HCT116 (cell line): Measurements from ENCODE around the gene COQ10A. TPM values are rescaled to one million over a fixed set of nuclear protein-coding genes. Genes with fewer than 3 reads are reported as not detected.

Experiments used
- ATAC-seq: fragments of 200-7000 bp; cut with Tn5 transposase; 2 replicates; pipeline ENCODE4 v1.9.1; 2020; ENCODE audit warnings: mild to moderate bottlenecking, moderate library complexity
- BruUV-seq: library from RNA; stranded (reverse); fragments of 400-500 nt; replicated peaks from 2 replicates; lab custom pipeline; 2021; lab: Mats Ljungman, UMichigan
- CTCF ChIA-PET: fragments of 300-600 bp; sonication (Branson Sonifier 250); formaldehyde crosslinking; loops from one replicate; lab custom pipeline; 2021; ENCODE audit warnings: antibody characterized with exemption; lab: Charles Lee
- POLR2A ChIA-PET: fragments of 300-600, 350-600 bp; sonication (Branson Sonifier 250); formaldehyde crosslinking; loops from one replicate; lab custom pipeline; 2021; ENCODE audit warnings: antibody characterized with exemption; lab: Charles Lee
- RAD21 ChIA-PET, 2 experiments: fragments of 300-600 bp; sonication (Branson Sonifier 250); formaldehyde crosslinking; loops; one replicate each; lab custom pipeline; 2023; ENCODE audit warnings: low total read pairs in 2 of 2; ENCODE audit not compliant: uncharacterized antibody in 2 of 2, unreplicated experiment in 2 of 2, low non-redundant PET in 1 of 2; lab: Charles Lee
- DNase-seq: peaks from one replicate; pipeline ENCODE4 v3.0.0-alpha.2; 2010; ENCODE audit warnings: low read depth, low spot score
- H2AFZ ChIP-seq: fragments of 200-600 bp; shearing (Covaris generic), sonication (generic); 2 replicates; pipeline ENCODE4 v1.6.1; 2017; ENCODE audit warnings: low read depth, mixed run types, mixed read lengths, antibody characterized with exemption, low read length; ENCODE audit not compliant: poor library complexity, severe bottlenecking
- H3K27ac ChIP-seq: 2 replicates; pipeline ENCODE4 v1.5.1; 2012; ENCODE audit warnings: low read depth, low read length
- H3K27me3 ChIP-seq: fragments of 200-600 bp; sonication (generic); 2 replicates; pipeline ENCODE4 v1.6.1; 2016; ENCODE audit warnings: mixed run types, low read length, mixed read lengths; ENCODE audit not compliant: insufficient read depth
- H3K36me3 ChIP-seq, 2 experiments: fragments of 200-500 bp in 1 of 2; fragments of 200-600 bp in 1 of 2; sonication (Bioruptor generic) in 1 of 2; sonication (generic) in 1 of 2; 2 replicates each; pipeline versions ENCODE4 v1.5.1 to v1.6.1; 2014 to 2016; ENCODE audit warnings: low read length in 2 of 2, inconsistent platforms in 1 of 2, mixed read lengths in 1 of 2, mixed run types in 1 of 2; ENCODE audit not compliant: insufficient read depth in 2 of 2, control insufficient read depth in 1 of 2
- H3K4me1 ChIP-seq, 2 experiments: fragments of 200-600 bp in 1 of 2; sonication (generic) in 1 of 2; 2 replicates each; pipeline versions ENCODE4 v1.5.1 to v1.6.1; 2012 to 2017; ENCODE audit warnings: low read length in 2 of 2, inconsistent platforms in 1 of 2, mild to moderate bottlenecking in 1 of 2, mixed read lengths in 1 of 2, mixed run types in 1 of 2, moderate library complexity in 1 of 2; ENCODE audit not compliant: insufficient read depth in 2 of 2, control insufficient read depth in 1 of 2
- H3K4me2 ChIP-seq: fragments of 200-600 bp; sonication (generic); 2 replicates; pipeline ENCODE4 v1.6.1; 2017; ENCODE audit warnings: mixed run types, low read length, mixed read lengths
- H3K4me3 ChIP-seq, 2 experiments: fragments of 200-600 bp in 1 of 2; sonication (generic) in 1 of 2; replicated peaks in 1 of 2; 2 replicates each; pipeline ENCODE4 v1.5.1; 2011 to 2016; ENCODE audit warnings: low read length in 2 of 2, control low read depth in 1 of 2, low read depth in 1 of 2, mild to moderate bottlenecking in 1 of 2, mixed read lengths in 1 of 2, mixed run types in 1 of 2
- H3K79me2 ChIP-seq: fragments of 200-600 bp; sonication (generic); 2 replicates; pipeline ENCODE4 v1.6.1; 2017; ENCODE audit warnings: mild to moderate bottlenecking, mixed run types, low read length, moderate library complexity, mixed read lengths; ENCODE audit not compliant: insufficient read depth
- H3K9ac ChIP-seq: fragments of 200-600 bp; sonication (generic); 2 replicates; pipeline ENCODE4 v1.6.1; 2016; ENCODE audit warnings: low read length, mixed read lengths
- H3K9me2 ChIP-seq: fragments of 200-600 bp; sonication (generic), shearing (Covaris generic); 2 replicates; pipeline ENCODE4 v1.6.1; 2017; ENCODE audit warnings: mixed run types, mild to moderate bottlenecking, moderate library complexity; ENCODE audit not compliant: insufficient read depth
- H3K9me3 ChIP-seq, 2 experiments: fragments of 200-500 bp in 1 of 2; fragments of 200-600 bp in 1 of 2; sonication (Bioruptor generic) in 1 of 2; sonication (generic) in 1 of 2; 2 replicates each; pipeline ENCODE4 v1.6.1; 2014 to 2017; ENCODE audit warnings: low read length in 2 of 2, mixed read lengths in 2 of 2, inconsistent platforms in 1 of 2, low read depth in 1 of 2, mild to moderate bottlenecking in 1 of 2, mixed run types in 1 of 2, moderate library complexity in 1 of 2; ENCODE audit not compliant: control insufficient read depth in 1 of 2, insufficient read depth in 1 of 2
- H4K20me1 ChIP-seq: fragments of 200-600 bp; sonication (generic), shearing (Covaris generic); 2 replicates; pipeline ENCODE4 v1.6.1; 2017; ENCODE audit warnings: mixed run types, mild to moderate bottlenecking, moderate library complexity; ENCODE audit not compliant: insufficient read depth
- CBX3 ChIP-seq: IDR thresholded peaks from 2 replicates; pipeline ENCODE4 v1.6.1; 2012; ENCODE audit warnings: low read depth
- EGR1 ChIP-seq: IDR thresholded peaks from 2 replicates; pipeline ENCODE4 v1.6.1; 2012; ENCODE audit warnings: low read depth
- ELF1 ChIP-seq: IDR thresholded peaks from 2 replicates; pipeline ENCODE4 v1.6.1; 2012; ENCODE audit warnings: low read depth, borderline replicate concordance
- EZH2 ChIP-seq: fragments of 200-600 bp; sonication (generic); IDR thresholded peaks from 2 replicates; pipeline ENCODE4 v1.6.1; 2017; ENCODE audit warnings: antibody characterized with exemption, mixed run types
- EZH2phosphoT487 ChIP-seq: fragments of 200-600 bp; IDR thresholded peaks from 2 replicates; pipeline ENCODE4 v1.6.1; 2018; ENCODE audit warnings: antibody characterized with exemption, borderline replicate concordance
- FOSL1 ChIP-seq: IDR thresholded peaks from 2 replicates; pipeline ENCODE4 v1.6.1; 2012; ENCODE audit warnings: low read depth
- JUND ChIP-seq: IDR thresholded peaks from 2 replicates; pipeline ENCODE4 v1.6.1; 2012
- POLR2AphosphoS5 ChIP-seq: IDR thresholded peaks from 2 replicates; pipeline ENCODE4 v1.6.1; 2011; ENCODE audit warnings: mild to moderate bottlenecking, low read depth, low read length, moderate library complexity
- SIN3A ChIP-seq: IDR thresholded peaks from 2 replicates; pipeline ENCODE4 v1.6.1; 2012; ENCODE audit warnings: low read depth
- SP1 ChIP-seq: IDR thresholded peaks from 2 replicates; pipeline ENCODE4 v1.6.1; 2012; ENCODE audit warnings: low read depth
- TCF7L2 ChIP-seq: IDR thresholded peaks from 2 replicates; pipeline ENCODE4 v1.7.0; 2011; ENCODE audit warnings: borderline replicate concordance, inconsistent platforms; ENCODE audit not compliant: insufficient read depth, insufficient read length; ENCODE audit errors: extremely low read depth
- YY1 ChIP-seq: IDR thresholded peaks from 2 replicates; pipeline ENCODE4 v1.6.1; 2011; ENCODE audit warnings: low read length, low read depth, moderate library complexity, mild to moderate bottlenecking; ENCODE audit not compliant: insufficient replicate concordance; ENCODE audit errors: extremely low read depth
- ZFX ChIP-seq: fragments of 450-650 bp; IDR thresholded peaks from 2 replicates; pipeline ENCODE4 v1.6.1; 2017
- ZNF274 ChIP-seq: fragments of 200-500 bp; sonication (Bioruptor generic); IDR thresholded peaks from 2 replicates; pipeline ENCODE4 v1.6.1; 2014; ENCODE audit warnings: mild to moderate bottlenecking, low read depth, low read length, inconsistent platforms
- intact Hi-C: fragments of 100-400 bp; cut with micrococcal nuclease; formaldehyde crosslinking; loops from 2 replicates; pipeline ENCODE4 v1.10.0; 2022
- total RNA-seq: library from RNA; stranded (reverse); gene quantifications from one replicate; pipeline ENCODE4 v1.2.1, GENCODE V29; 2021; ENCODE audit not compliant: unreplicated experiment
- TF ChIP-seq, protein P1 (sequence below): IDR thresholded peaks from 2 replicates; pipeline ENCODE4 v1.6.1; 2012
- TF ChIP-seq, protein P2 (sequence below): IDR thresholded peaks from 2 replicates; pipeline ENCODE4 v1.6.1; 2012
- TF ChIP-seq, protein P3 (sequence below), 3 experiments: fragments of 200-600 bp in 1 of 3; sonication (generic) in 1 of 3; IDR thresholded peaks in 2 of 3; conservative IDR thresholded peaks in 1 of 3; 2 replicates each; pipeline ENCODE4 v1.5.1; 2012 to 2017; ENCODE audit warnings: low read depth in 2 of 3, low read length in 2 of 3, antibody characterized with exemption in 1 of 3, borderline replicate concordance in 1 of 3, control low read depth in 1 of 3, mild to moderate bottlenecking in 1 of 3, mixed read lengths in 1 of 3, mixed run types in 1 of 3, moderate library complexity in 1 of 3; ENCODE audit not compliant: insufficient read depth in 1 of 3
- TF ChIP-seq, protein P4 (sequence below): IDR thresholded peaks from 2 replicates; pipeline ENCODE4 v1.6.1; 2012; ENCODE audit warnings: low read depth

COQ10A gene
- total RNA-seq, 1 experiment from 2014 or later, result 11.7 TPM

DNA sequence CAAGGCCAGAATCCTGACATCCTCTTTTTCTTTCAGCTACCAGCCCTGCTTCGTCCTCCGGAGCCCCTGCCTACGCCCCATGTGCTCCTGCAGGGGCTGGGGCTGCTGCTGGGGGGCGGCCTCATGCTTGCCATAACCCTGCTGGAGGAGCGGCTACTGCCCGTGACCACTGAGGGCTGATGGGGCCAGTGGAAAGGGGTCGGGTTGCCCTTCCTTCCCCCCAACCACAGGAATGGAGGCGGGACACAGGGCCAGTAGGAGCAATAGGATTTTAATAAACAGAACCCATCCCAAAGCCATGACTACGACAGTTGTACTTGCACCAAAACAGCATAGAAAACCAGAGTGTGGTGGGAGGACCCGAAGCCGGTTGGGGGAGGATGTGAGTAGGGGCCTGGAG is 29.2 kb upstream of the COQ10A start:
- CTCF ChIA-PET, result no interaction called here
- RAD21 ChIA-PET, result no interaction called here
- ATAC-seq, result no peak

More for the DNA sequence above, 29.2 kb upstream of the COQ10A start:
- Histone ChIP-seq H2AFZ (no peak overlapping the region), H3K9ac (no peak overlapping the region), H3K9me3 (no peaks in the 10 kb centered on the region), H3K4me3 (no peak overlapping the region), H3K79me2 (no peaks in the 10 kb centered on the region), H3K9me2 (no peaks in the 10 kb centered on the region), H3K36me3 (peaks cover 12 to 15% of the 10 kb centered on the region in 2 experiments), H3K27ac (no peak overlapping the region), H4K20me1 (no peaks in the 10 kb centered on the region), H3K4me2 (no peak overlapping the region), H3K4me1 (peaks cover 0 to 6% of the 10 kb centered on the region in 2 experiments; a peak in 1 of 4 replicates), H3K27me3 (no peaks in the 10 kb centered on the region)
- DNase-seq, result no peak
- TF ChIP-seq EZH2, result no peak
- no peak for TF ChIP-seq JUND
- TF ChIP-seq, protein P1, sequence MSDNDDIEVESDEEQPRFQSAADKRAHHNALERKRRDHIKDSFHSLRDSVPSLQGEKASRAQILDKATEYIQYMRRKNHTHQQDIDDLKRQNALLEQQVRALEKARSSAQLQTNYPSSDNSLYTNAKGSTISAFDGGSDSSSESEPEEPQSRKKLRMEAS, result no peak
- no peak for TF ChIP-seq EZH2phosphoT487
- TF ChIP-seq YY1, result no peak
- no peak for TF ChIP-seq CBX3
- TF ChIP-seq FOSL1, result no peak
- TF ChIP-seq POLR2AphosphoS5, result no peak
- no peak for TF ChIP-seq TCF7L2
- no peak for TF ChIP-seq SP1
- no peak for TF ChIP-seq EGR1
- TF ChIP-seq, protein P2, sequence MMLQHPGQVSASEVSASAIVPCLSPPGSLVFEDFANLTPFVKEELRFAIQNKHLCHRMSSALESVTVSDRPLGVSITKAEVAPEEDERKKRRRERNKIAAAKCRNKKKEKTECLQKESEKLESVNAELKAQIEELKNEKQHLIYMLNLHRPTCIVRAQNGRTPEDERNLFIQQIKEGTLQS, result no peak
- no peak for TF ChIP-seq SIN3A
- TF ChIP-seq ZNF274, result no peak
- TF ChIP-seq, protein P3, sequence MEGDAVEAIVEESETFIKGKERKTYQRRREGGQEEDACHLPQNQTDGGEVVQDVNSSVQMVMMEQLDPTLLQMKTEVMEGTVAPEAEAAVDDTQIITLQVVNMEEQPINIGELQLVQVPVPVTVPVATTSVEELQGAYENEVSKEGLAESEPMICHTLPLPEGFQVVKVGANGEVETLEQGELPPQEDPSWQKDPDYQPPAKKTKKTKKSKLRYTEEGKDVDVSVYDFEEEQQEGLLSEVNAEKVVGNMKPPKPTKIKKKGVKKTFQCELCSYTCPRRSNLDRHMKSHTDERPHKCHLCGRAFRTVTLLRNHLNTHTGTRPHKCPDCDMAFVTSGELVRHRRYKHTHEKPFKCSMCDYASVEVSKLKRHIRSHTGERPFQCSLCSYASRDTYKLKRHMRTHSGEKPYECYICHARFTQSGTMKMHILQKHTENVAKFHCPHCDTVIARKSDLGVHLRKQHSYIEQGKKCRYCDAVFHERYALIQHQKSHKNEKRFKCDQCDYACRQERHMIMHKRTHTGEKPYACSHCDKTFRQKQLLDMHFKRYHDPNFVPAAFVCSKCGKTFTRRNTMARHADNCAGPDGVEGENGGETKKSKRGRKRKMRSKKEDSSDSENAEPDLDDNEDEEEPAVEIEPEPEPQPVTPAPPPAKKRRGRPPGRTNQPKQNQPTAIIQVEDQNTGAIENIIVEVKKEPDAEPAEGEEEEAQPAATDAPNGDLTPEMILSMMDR (IDR thresholded peaks at IDR 0.05 in 2 of 3, conservative IDR thresholded peaks at IDR 0.05 in 1 of 3; ENCODE audit: borderline replicate concordance in 1 of 3, insufficient read depth in 1 of 3, low read depth in 2 of 3, low read length in 2 of 3), result no peak
- TF ChIP-seq, protein P4, sequence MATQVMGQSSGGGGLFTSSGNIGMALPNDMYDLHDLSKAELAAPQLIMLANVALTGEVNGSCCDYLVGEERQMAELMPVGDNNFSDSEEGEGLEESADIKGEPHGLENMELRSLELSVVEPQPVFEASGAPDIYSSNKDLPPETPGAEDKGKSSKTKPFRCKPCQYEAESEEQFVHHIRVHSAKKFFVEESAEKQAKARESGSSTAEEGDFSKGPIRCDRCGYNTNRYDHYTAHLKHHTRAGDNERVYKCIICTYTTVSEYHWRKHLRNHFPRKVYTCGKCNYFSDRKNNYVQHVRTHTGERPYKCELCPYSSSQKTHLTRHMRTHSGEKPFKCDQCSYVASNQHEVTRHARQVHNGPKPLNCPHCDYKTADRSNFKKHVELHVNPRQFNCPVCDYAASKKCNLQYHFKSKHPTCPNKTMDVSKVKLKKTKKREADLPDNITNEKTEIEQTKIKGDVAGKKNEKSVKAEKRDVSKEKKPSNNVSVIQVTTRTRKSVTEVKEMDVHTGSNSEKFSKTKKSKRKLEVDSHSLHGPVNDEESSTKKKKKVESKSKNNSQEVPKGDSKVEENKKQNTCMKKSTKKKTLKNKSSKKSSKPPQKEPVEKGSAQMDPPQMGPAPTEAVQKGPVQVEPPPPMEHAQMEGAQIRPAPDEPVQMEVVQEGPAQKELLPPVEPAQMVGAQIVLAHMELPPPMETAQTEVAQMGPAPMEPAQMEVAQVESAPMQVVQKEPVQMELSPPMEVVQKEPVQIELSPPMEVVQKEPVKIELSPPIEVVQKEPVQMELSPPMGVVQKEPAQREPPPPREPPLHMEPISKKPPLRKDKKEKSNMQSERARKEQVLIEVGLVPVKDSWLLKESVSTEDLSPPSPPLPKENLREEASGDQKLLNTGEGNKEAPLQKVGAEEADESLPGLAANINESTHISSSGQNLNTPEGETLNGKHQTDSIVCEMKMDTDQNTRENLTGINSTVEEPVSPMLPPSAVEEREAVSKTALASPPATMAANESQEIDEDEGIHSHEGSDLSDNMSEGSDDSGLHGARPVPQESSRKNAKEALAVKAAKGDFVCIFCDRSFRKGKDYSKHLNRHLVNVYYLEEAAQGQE, result no peak
- TF ChIP-seq ELF1, result no peak
- no peak for TF ChIP-seq ZFX
- no TSS peak for BruUV-seq
- POLR2A ChIA-PET, result no interaction called here
- intact Hi-C loops, result no loop called here
